Liver (tissue), 9 donors: ENCODE measurements around the gene FICD. TPM values are rescaled to one million over a fixed set of nuclear protein-coding genes. Genes with fewer than 3 reads are reported as not detected.

Source experiments
- DNase-seq: peaks from one replicate; pipeline ENCODE4 v3.0.0-alpha.2; 2017; ENCODE audit warnings: low spot score
- H3K27ac ChIP-seq, 2 donors: one replicate each; pipeline ENCODE4 v1.7.0; 2013; ENCODE audit warnings: inconsistent platforms in 2 of 2, low read length in 2 of 2, control low read depth in 1 of 2, low read depth in 1 of 2, mild to moderate bottlenecking in 1 of 2
- H3K27me3 ChIP-seq, 4 donors: one replicate each; pipeline versions ENCODE4 v1.6.1 to v1.7.0; 2013; ENCODE audit warnings: low read length in 3 of 4, inconsistent platforms in 1 of 4, mild to moderate bottlenecking in 1 of 4, moderate library complexity in 1 of 4; ENCODE audit not compliant: control insufficient read depth in 4 of 4, insufficient read depth in 4 of 4
- H3K36me3 ChIP-seq, 4 donors: one replicate each; pipeline versions ENCODE4 v1.6.1 to v1.7.0; 2013; ENCODE audit warnings: low read length in 3 of 4, mild to moderate bottlenecking in 3 of 4, low read depth in 1 of 4, moderate library complexity in 1 of 4; ENCODE audit not compliant: control insufficient read depth in 4 of 4, insufficient read depth in 3 of 4
- H3K4me1 ChIP-seq, 4 donors: one replicate each; pipeline versions ENCODE4 v1.6.1 to v1.7.0; 2013; ENCODE audit warnings: low read length in 3 of 4, mild to moderate bottlenecking in 3 of 4, moderate library complexity in 1 of 4; ENCODE audit not compliant: control insufficient read depth in 4 of 4, insufficient read depth in 4 of 4
- H3K4me3 ChIP-seq, 3 donors: one replicate each; pipeline versions ENCODE4 v1.6.1 to v1.7.0; 2013; ENCODE audit warnings: low read length in 3 of 3, control low read depth in 1 of 3, low read depth in 1 of 3, mild to moderate bottlenecking in 1 of 3
- H3K9ac ChIP-seq, 2 donors: one replicate each; pipeline ENCODE4 v1.7.0; 2013; ENCODE audit warnings: low read length in 2 of 2, mild to moderate bottlenecking in 2 of 2, moderate library complexity in 2 of 2, control low read depth in 1 of 2, low read depth in 1 of 2
- H3K9me3 ChIP-seq, 4 donors: one replicate each; pipeline versions ENCODE4 v1.6.1 to v1.7.0; 2013; ENCODE audit warnings: low read length in 3 of 4; ENCODE audit not compliant: control insufficient read depth in 4 of 4
- EGR1 ChIP-seq, 2 donors: IDR thresholded peaks; 2 replicates each; pipeline ENCODE4 v1.6.1; 2016 to 2018; ENCODE audit warnings: antibody characterized with exemption in 2 of 2, low read depth in 2 of 2
- FOXA1 ChIP-seq: IDR thresholded peaks from 2 replicates; pipeline ENCODE4 v1.6.1; 2016; ENCODE audit warnings: antibody characterized with exemption
- FOXA2 ChIP-seq: IDR thresholded peaks from 2 replicates; pipeline ENCODE4 v1.6.1; 2016; ENCODE audit warnings: antibody characterized with exemption
- GABPA ChIP-seq, 2 donors: IDR thresholded peaks in 1 of 2; conservative IDR thresholded peaks in 1 of 2; 2 replicates each; pipeline ENCODE4 v1.6.1; 2016; ENCODE audit warnings: antibody characterized with exemption in 2 of 2, mild to moderate bottlenecking in 1 of 2, moderate library complexity in 1 of 2
- HNF4A ChIP-seq, 2 donors: conservative IDR thresholded peaks; 2 replicates each; pipeline ENCODE4 v1.6.1; 2016; ENCODE audit warnings: antibody characterized with exemption in 2 of 2, mild to moderate bottlenecking in 2 of 2
- HNF4G ChIP-seq: IDR thresholded peaks from 2 replicates; pipeline ENCODE4 v1.6.1; 2016; ENCODE audit warnings: antibody characterized with exemption
- JUND ChIP-seq, 2 donors: IDR thresholded peaks; 2 replicates each; pipeline ENCODE4 v1.6.1; 2016; ENCODE audit warnings: antibody characterized with exemption in 2 of 2
- NR2F2 ChIP-seq: IDR thresholded peaks from 2 replicates; pipeline ENCODE4 v1.6.1; 2016; ENCODE audit warnings: antibody characterized with exemption
- RAD21 ChIP-seq, 2 donors: IDR thresholded peaks; 2 replicates each; pipeline ENCODE4 v1.6.1; 2016; ENCODE audit warnings: antibody characterized with exemption in 2 of 2, mild to moderate bottlenecking in 2 of 2
- RXRA ChIP-seq, 2 donors: IDR thresholded peaks; 2 replicates each; pipeline ENCODE4 v1.6.1; 2017 to 2018; ENCODE audit warnings: antibody characterized with exemption in 2 of 2, mild to moderate bottlenecking in 1 of 2
- SP1 ChIP-seq: IDR thresholded peaks from 2 replicates; pipeline ENCODE4 v1.6.1; 2018; ENCODE audit warnings: antibody characterized with exemption, mild to moderate bottlenecking
- TAF1 ChIP-seq: conservative IDR thresholded peaks from 2 replicates; pipeline ENCODE4 v1.6.1; 2016; ENCODE audit warnings: antibody characterized with exemption, mild to moderate bottlenecking
- YY1 ChIP-seq: IDR thresholded peaks from 2 replicates; pipeline ENCODE4 v1.6.1; 2016; ENCODE audit warnings: antibody characterized with exemption, mild to moderate bottlenecking
- WGBS: extraction: QIAGEN DNeasy Blood & Tissue Kit; methylation state at CpG from one replicate; pipeline ENCODE4 v1.1.7; 2013; 5-methylcytosine and 5-hydroxymethylcytosine counted together
- polyA plus RNA-seq, 2 donors: library from polyadenylated mRNA; stranded (reverse) in 1 of 2; unstranded in 1 of 2; fragments of 200-250 nt in 1 of 2; fragments of >200 nt in 1 of 2; fragmentation: Nextera tagmentation in 1 of 2; extraction: Ambion mirVana in 1 of 2; gene quantifications; one replicate each; pipeline versions ENCODE4 v1.2.1 to v1.2.3, GENCODE V29; 2013 to 2015
- total RNA-seq, 2 donors: library from RNA; depleted of rRNA; stranded (reverse); fragments of >200 nt; gene quantifications; one replicate each; pipeline ENCODE4 v1.2.3, GENCODE V29; 2014
- TF ChIP-seq, protein P1 (sequence below): IDR thresholded peaks from 2 replicates; pipeline ENCODE4 v1.6.1; 2016; ENCODE audit warnings: antibody characterized with exemption
- TF ChIP-seq, protein P2 (sequence below): IDR thresholded peaks from 2 replicates; pipeline ENCODE4 v1.6.1; 2016; ENCODE audit warnings: antibody characterized with exemption
- TF ChIP-seq, protein P3 (sequence below): IDR thresholded peaks from 2 replicates; pipeline ENCODE4 v1.6.1; 2016; ENCODE audit warnings: antibody characterized with exemption
- TF ChIP-seq, protein P4 (sequence below): IDR thresholded peaks from 2 replicates; pipeline ENCODE4 v1.6.1; 2016; ENCODE audit warnings: antibody characterized with exemption, mild to moderate bottlenecking
- TF ChIP-seq, protein P5 (sequence below): fragments of 150-350 bp; IDR thresholded peaks from 2 replicates; pipeline ENCODE4 v1.5.1; 2017; ENCODE audit warnings: improper control_type of control experiment, low read depth, low read length; ENCODE audit not compliant: missing input control
- donor health status: healthy.
- donor health status: healthy.
- donor health status: healthy.
- donor health status: healthy.
- donor health status: healthy.

Gene FICD
- total and polyA plus RNA-seq, 4 donors, result 3.6 to 20.9 (median 6.6) TPM

DNA sequence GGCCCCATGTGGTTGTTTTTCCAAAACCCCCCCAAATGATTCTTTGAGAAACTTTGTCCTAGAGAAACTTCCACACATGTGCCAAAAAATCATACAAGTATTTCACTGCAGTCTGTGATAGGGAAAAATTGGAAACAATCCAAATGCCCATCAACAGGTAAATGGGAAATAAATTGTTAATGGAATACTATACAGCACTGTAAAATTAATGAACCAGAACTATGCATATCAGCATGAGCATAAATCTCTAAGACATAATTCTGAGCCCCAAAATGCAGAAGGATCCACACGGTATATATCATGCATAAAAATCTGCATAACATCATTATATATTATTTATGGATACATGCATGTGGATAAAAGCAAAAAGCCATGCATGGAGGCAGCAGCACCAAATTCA lies 5.3 kb upstream of the FICD start:
- H3K27ac ChIP-seq, result no peak overlapping the region
- no peaks in the 10 kb centered on the region for H3K36me3 ChIP-seq
- no peak for DNase-seq
- TF ChIP-seq, protein P1, sequence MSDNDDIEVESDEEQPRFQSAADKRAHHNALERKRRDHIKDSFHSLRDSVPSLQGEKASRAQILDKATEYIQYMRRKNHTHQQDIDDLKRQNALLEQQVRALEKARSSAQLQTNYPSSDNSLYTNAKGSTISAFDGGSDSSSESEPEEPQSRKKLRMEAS, result no peak
- peaks cover 0 to 3% (median 0%) of the 10 kb centered on the region in 4 donors for H3K27me3 ChIP-seq
- no peak overlapping the region for H3K9ac ChIP-seq
- peaks cover 0 to 3% (median 0%) of the 10 kb centered on the region in 4 donors for H3K9me3 ChIP-seq
- WGBS, result 81% methylated on average over 1 of the region's 1 CpG
- H3K4me1 ChIP-seq, result peaks cover 0 to 8% (median under 1%) of the 10 kb centered on the region in 4 donors
- no peak overlapping the region for H3K4me3 ChIP-seq

DNA sequence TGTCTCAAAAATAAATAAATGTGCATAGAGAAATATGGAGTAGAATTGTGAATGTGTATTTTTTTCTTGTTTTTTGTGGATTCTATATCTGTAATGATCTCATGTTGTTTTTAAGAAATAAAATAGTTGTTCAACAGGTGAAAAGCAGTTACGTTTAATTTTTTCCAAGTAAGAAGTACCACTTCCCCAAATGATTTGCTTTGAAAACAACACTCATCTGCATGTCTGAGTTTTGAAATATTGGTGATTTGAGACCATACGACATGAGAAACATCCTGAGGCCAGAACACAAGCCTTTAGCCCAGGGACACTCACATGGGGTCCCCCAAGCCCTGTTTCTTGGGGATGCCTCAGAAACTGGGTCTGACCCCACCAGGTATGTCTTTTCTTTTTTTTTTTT lies 4.2 kb upstream of the FICD start:
- no peak overlapping the region for H3K9ac ChIP-seq
- TF ChIP-seq JUND (IDR thresholded peaks at IDR 0.05), result no peak
- TF ChIP-seq, protein P2, sequence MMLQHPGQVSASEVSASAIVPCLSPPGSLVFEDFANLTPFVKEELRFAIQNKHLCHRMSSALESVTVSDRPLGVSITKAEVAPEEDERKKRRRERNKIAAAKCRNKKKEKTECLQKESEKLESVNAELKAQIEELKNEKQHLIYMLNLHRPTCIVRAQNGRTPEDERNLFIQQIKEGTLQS, result no peak
- no peak for TF ChIP-seq YY1
- TF ChIP-seq EGR1 (IDR thresholded peaks at IDR 0.05; ENCODE audit: low read depth in 2 of 2), result no peak
- no peak for TF ChIP-seq GABPA (IDR thresholded peaks at IDR 0.05 in 1 of 2, conservative IDR thresholded peaks at IDR 0.05 in 1 of 2)
- no peak for TF ChIP-seq SP1
- no peak for TF ChIP-seq HNF4G
- TF ChIP-seq FOXA2, result no peak
- TF ChIP-seq RAD21 (IDR thresholded peaks at IDR 0.05), result no peak
- TF ChIP-seq, protein P3, sequence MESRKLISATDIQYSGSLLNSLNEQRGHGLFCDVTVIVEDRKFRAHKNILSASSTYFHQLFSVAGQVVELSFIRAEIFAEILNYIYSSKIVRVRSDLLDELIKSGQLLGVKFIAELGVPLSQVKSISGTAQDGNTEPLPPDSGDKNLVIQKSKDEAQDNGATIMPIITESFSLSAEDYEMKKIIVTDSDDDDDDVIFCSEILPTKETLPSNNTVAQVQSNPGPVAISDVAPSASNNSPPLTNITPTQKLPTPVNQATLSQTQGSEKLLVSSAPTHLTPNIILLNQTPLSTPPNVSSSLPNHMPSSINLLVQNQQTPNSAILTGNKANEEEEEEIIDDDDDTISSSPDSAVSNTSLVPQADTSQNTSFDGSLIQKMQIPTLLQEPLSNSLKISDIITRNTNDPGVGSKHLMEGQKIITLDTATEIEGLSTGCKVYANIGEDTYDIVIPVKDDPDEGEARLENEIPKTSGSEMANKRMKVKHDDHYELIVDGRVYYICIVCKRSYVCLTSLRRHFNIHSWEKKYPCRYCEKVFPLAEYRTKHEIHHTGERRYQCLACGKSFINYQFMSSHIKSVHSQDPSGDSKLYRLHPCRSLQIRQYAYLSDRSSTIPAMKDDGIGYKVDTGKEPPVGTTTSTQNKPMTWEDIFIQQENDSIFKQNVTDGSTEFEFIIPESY, result no peak
- TF ChIP-seq, protein P4, sequence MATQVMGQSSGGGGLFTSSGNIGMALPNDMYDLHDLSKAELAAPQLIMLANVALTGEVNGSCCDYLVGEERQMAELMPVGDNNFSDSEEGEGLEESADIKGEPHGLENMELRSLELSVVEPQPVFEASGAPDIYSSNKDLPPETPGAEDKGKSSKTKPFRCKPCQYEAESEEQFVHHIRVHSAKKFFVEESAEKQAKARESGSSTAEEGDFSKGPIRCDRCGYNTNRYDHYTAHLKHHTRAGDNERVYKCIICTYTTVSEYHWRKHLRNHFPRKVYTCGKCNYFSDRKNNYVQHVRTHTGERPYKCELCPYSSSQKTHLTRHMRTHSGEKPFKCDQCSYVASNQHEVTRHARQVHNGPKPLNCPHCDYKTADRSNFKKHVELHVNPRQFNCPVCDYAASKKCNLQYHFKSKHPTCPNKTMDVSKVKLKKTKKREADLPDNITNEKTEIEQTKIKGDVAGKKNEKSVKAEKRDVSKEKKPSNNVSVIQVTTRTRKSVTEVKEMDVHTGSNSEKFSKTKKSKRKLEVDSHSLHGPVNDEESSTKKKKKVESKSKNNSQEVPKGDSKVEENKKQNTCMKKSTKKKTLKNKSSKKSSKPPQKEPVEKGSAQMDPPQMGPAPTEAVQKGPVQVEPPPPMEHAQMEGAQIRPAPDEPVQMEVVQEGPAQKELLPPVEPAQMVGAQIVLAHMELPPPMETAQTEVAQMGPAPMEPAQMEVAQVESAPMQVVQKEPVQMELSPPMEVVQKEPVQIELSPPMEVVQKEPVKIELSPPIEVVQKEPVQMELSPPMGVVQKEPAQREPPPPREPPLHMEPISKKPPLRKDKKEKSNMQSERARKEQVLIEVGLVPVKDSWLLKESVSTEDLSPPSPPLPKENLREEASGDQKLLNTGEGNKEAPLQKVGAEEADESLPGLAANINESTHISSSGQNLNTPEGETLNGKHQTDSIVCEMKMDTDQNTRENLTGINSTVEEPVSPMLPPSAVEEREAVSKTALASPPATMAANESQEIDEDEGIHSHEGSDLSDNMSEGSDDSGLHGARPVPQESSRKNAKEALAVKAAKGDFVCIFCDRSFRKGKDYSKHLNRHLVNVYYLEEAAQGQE, result no peak
- no peak for TF ChIP-seq FOXA1
- TF ChIP-seq TAF1, result no peak
- TF ChIP-seq NR2F2, result no peak
- no peak for TF ChIP-seq HNF4A (conservative IDR thresholded peaks at IDR 0.05)
- TF ChIP-seq, protein P5, sequence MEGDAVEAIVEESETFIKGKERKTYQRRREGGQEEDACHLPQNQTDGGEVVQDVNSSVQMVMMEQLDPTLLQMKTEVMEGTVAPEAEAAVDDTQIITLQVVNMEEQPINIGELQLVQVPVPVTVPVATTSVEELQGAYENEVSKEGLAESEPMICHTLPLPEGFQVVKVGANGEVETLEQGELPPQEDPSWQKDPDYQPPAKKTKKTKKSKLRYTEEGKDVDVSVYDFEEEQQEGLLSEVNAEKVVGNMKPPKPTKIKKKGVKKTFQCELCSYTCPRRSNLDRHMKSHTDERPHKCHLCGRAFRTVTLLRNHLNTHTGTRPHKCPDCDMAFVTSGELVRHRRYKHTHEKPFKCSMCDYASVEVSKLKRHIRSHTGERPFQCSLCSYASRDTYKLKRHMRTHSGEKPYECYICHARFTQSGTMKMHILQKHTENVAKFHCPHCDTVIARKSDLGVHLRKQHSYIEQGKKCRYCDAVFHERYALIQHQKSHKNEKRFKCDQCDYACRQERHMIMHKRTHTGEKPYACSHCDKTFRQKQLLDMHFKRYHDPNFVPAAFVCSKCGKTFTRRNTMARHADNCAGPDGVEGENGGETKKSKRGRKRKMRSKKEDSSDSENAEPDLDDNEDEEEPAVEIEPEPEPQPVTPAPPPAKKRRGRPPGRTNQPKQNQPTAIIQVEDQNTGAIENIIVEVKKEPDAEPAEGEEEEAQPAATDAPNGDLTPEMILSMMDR, result no peak
- TF ChIP-seq RXRA (IDR thresholded peaks at IDR 0.05), result no peak
- TF ChIP-seq, protein P1, result no peak
- no peak overlapping the region for H3K4me3 ChIP-seq
- 65% methylated on average over 2 of the region's 2 CpGs for WGBS
- DNase-seq, result no peak
- no peak overlapping the region for H3K27ac ChIP-seq
- H3K27me3 ChIP-seq, result peaks cover 0 to 3% (median 0%) of the 10 kb centered on the region in 4 donors
- no peaks in the 10 kb centered on the region for H3K36me3 ChIP-seq
- peaks cover 0 to 3% (median 0%) of the 10 kb centered on the region in 4 donors for H3K9me3 ChIP-seq
- peaks cover 0 to 11% (median 4%) of the 10 kb centered on the region in 4 donors for H3K4me1 ChIP-seq
